Measurements from ENCODE around the gene RAI2.

GRCh38 chrX:17826609-17827496 is 34.2 kb downstream of the RAI2 start:
- TF ChIP-seq POLR2A (IDR thresholded peaks at IDR 0.05) (no peak), CTCF (IDR thresholded peaks at IDR 0.05 in 4 of 5, conservative IDR thresholded peaks at IDR 0.05 in 1 of 5) (no peak)
